Hepatocyte (in vitro differentiated cells): ENCODE results near the gene OPTC. TPM values are rescaled to one million over a fixed set of nuclear protein-coding genes. Genes with fewer than 3 reads are reported as not detected.

Source experiments
- DNase-seq: peaks from one replicate; pipeline ENCODE4 v3.0.0-alpha.2; 2016; ENCODE audit warnings: low spot score
- H2AFZ ChIP-seq: fragments of 200-600 bp; sonication (generic); 2 replicates; pipeline ENCODE4 v1.6.0; 2016; ENCODE audit warnings: antibody characterized with exemption, mild to moderate bottlenecking
- H3K27ac ChIP-seq: fragments of 200-600 bp; sonication (generic); 2 replicates; pipeline ENCODE4 v1.5.1; 2016; ENCODE audit warnings: mild to moderate bottlenecking
- H3K27me3 ChIP-seq: fragments of 200-600 bp; sonication (generic); 2 replicates; pipeline ENCODE4 v1.6.1; 2016
- H3K36me3 ChIP-seq: fragments of 200-600 bp; sonication (generic); replicated peaks from 2 replicates; pipeline ENCODE4 v1.5.1; 2016; ENCODE audit warnings: low read depth; ENCODE audit not compliant: insufficient read depth
- H3K4me1 ChIP-seq: fragments of 200-600 bp; sonication (generic); 2 replicates; pipeline ENCODE4 v1.5.1; 2016; ENCODE audit warnings: mild to moderate bottlenecking, moderate library complexity; ENCODE audit not compliant: insufficient read depth
- H3K4me2 ChIP-seq: fragments of 200-600 bp; sonication (generic); 2 replicates; pipeline ENCODE4 v1.6.0; 2016
- H3K4me3 ChIP-seq: fragments of 200-600 bp; sonication (generic); 2 replicates; pipeline ENCODE4 v1.5.1; 2016; ENCODE audit warnings: mild to moderate bottlenecking
- H3K79me2 ChIP-seq: fragments of 200-600 bp; sonication (generic); 2 replicates; pipeline ENCODE4 v1.6.0; 2017; ENCODE audit warnings: mild to moderate bottlenecking
- H3K9me2 ChIP-seq: fragments of 200-600 bp; sonication (generic); replicated peaks from 2 replicates; pipeline ENCODE4 v1.6.0; 2017; ENCODE audit warnings: mild to moderate bottlenecking; ENCODE audit not compliant: insufficient read depth
- H3K9me3 ChIP-seq: fragments of 200-600 bp; sonication (generic); 2 replicates; pipeline ENCODE4 v1.5.1; 2016; ENCODE audit warnings: low read depth, mild to moderate bottlenecking
- H4K20me1 ChIP-seq: fragments of 200-600 bp; sonication (generic); 2 replicates; pipeline ENCODE4 v1.6.0; 2016; ENCODE audit warnings: mild to moderate bottlenecking; ENCODE audit not compliant: insufficient read depth, poor library complexity, severe bottlenecking
- CTCF ChIP-seq: fragments of 200-600 bp; sonication (generic); IDR thresholded peaks from 2 replicates; pipeline ENCODE4 v1.5.1; 2016; ENCODE audit warnings: antibody characterized with exemption, mild to moderate bottlenecking; ENCODE audit not compliant: poor library complexity
- EZH2 ChIP-seq: fragments of 200-600 bp; sonication (generic); IDR thresholded peaks from 2 replicates; pipeline ENCODE4 v1.6.1; 2016; ENCODE audit warnings: antibody characterized with exemption, mild to moderate bottlenecking, borderline replicate concordance
- EZH2phosphoT487 ChIP-seq: fragments of 200-600 bp; sonication (generic); IDR thresholded peaks from one replicate; pipeline ENCODE4 v1.6.1; 2018; ENCODE audit warnings: antibody characterized with exemption, mild to moderate bottlenecking, low read depth, moderate library complexity; ENCODE audit not compliant: unreplicated experiment, severe bottlenecking
- WGBS: methylation state at CpG from one replicate; pipeline ENCODE4 v1.1.6; 2016; ENCODE audit warnings: low lambda C conversion rate; ENCODE audit errors: missing lambda C conversion rate; 5-methylcytosine and 5-hydroxymethylcytosine counted together
- polyA plus RNA-seq: library from polyadenylated mRNA; unstranded; fragments of >200 nt; fragmentation: Nextera tagmentation; extraction: Ambion mirVana; gene quantifications from 2 replicates; pipeline ENCODE4 v1.2.1, GENCODE V29; 2016
- total RNA-seq: library from RNA; depleted of rRNA; stranded (reverse); fragments of >200 nt; gene quantifications from 2 replicates; pipeline ENCODE4 v1.2.3, GENCODE V29; 2014

OPTC gene
- total and polyA plus RNA-seq, 2 experiments from 2014 or later: 0.28 TPM; not detected in 1

GRCh38 chr1:203555076-203555475 is 61.1 kb downstream of the OPTC start:
- Histone ChIP-seq H2AFZ (no peak overlapping the region), H3K36me3 (no peaks in the 10 kb centered on the region), H3K9me3 (no peaks in the 10 kb centered on the region), H4K20me1 (no peaks in the 10 kb centered on the region), H3K4me3 (no peak overlapping the region), H3K27ac (peak overlapping the region; percentile 86), H3K9me2 (no peaks in the 10 kb centered on the region), H3K4me1 (peaks cover 33% of the 10 kb centered on the region), H3K4me2 (peak overlapping the region; percentile 38), H3K27me3 (no peaks in the 10 kb centered on the region), H3K79me2 (no peaks in the 10 kb centered on the region)
- DNase-seq: no peak
- TF ChIP-seq EZH2phosphoT487: no peak
- TF ChIP-seq CTCF: no peak
- TF ChIP-seq EZH2: no peak
- 81% methylated on average over 8 of the region's 8 CpGs for WGBS

GRCh38 chr1:203555511-203556046 is 61.6 kb downstream of the OPTC start:
- Histone ChIP-seq H3K4me3 (no peak overlapping the region), H2AFZ (no peak overlapping the region), H3K27me3 (no peaks in the 10 kb centered on the region), H3K36me3 (no peaks in the 10 kb centered on the region), H3K4me2 (peak overlapping the region; percentile 38), H3K9me3 (no peaks in the 10 kb centered on the region), H3K4me1 (peaks cover 33% of the 10 kb centered on the region), H3K27ac (peak overlapping the region; percentile 86), H3K79me2 (no peaks in the 10 kb centered on the region), H3K9me2 (no peaks in the 10 kb centered on the region), H4K20me1 (no peaks in the 10 kb centered on the region)
- no peak for DNase-seq
- no peak for TF ChIP-seq EZH2
- TF ChIP-seq CTCF: no peak
- no peak for TF ChIP-seq EZH2phosphoT487
- WGBS: 79% methylated on average over 7 of the region's 7 CpGs

GRCh38 chr1:203556047-203556851 is 62.3 kb downstream of the OPTC start:
- Histone ChIP-seq H3K79me2 (no peaks in the 10 kb centered on the region), H3K27me3 (no peaks in the 10 kb centered on the region), H3K4me3 (no peak overlapping the region), H3K4me1 (peaks cover 33% of the 10 kb centered on the region), H3K9me2 (no peaks in the 10 kb centered on the region), H3K36me3 (no peaks in the 10 kb centered on the region), H3K9me3 (no peaks in the 10 kb centered on the region), H3K27ac (peak overlapping the region; percentile 86), H2AFZ (no peak overlapping the region), H4K20me1 (no peaks in the 10 kb centered on the region), H3K4me2 (peak overlapping the region; percentile 38)
- WGBS: 44% methylated on average over 16 of the region's 16 CpGs
- no peak for TF ChIP-seq EZH2phosphoT487
- no peak for TF ChIP-seq CTCF
- TF ChIP-seq EZH2: no peak
- peak; percentile 68 for DNase-seq
